Nephron (organoid): ENCODE results near the gene PCARE.

Experiments used
- H3K27ac Mint-ChIP-seq, 3 experiments: 2 replicates each; pipeline ENCODE4 v1.8.0; 2020; ENCODE audit warnings: mixed read lengths in 3 of 3, mild to moderate bottlenecking in 2 of 3, moderate library complexity in 1 of 3
- H3K27me3 Mint-ChIP-seq: 2 replicates; pipeline ENCODE4 v1.8.0; 2021; ENCODE audit warnings: low read depth, mild to moderate bottlenecking, moderate library complexity, mixed read lengths
- H3K36me3 Mint-ChIP-seq: 2 replicates; pipeline ENCODE4 v1.8.0; 2020; ENCODE audit warnings: low read depth, mixed read lengths
- H3K4me1 Mint-ChIP-seq: 2 replicates; pipeline ENCODE4 v1.8.0; 2020; ENCODE audit warnings: mixed read lengths
- H3K4me3 Mint-ChIP-seq, 3 experiments: 2 replicates each; pipeline ENCODE4 v1.8.0; 2020; ENCODE audit warnings: mild to moderate bottlenecking in 3 of 3, mixed read lengths in 3 of 3, moderate library complexity in 2 of 3
- H3K9me3 Mint-ChIP-seq: 2 replicates; pipeline ENCODE4 v1.8.0; 2020; ENCODE audit warnings: mixed read lengths
- TF ChIP-seq, protein P1 (sequence below), 3 experiments: fragments of 200-600 bp; sonication (generic); IDR thresholded peaks; one replicate each; pipeline ENCODE4 v1.5.0; 2021; ENCODE audit warnings: antibody characterized with exemption in 3 of 3; ENCODE audit not compliant: unreplicated experiment in 3 of 3

Gene PCARE

DNA sequence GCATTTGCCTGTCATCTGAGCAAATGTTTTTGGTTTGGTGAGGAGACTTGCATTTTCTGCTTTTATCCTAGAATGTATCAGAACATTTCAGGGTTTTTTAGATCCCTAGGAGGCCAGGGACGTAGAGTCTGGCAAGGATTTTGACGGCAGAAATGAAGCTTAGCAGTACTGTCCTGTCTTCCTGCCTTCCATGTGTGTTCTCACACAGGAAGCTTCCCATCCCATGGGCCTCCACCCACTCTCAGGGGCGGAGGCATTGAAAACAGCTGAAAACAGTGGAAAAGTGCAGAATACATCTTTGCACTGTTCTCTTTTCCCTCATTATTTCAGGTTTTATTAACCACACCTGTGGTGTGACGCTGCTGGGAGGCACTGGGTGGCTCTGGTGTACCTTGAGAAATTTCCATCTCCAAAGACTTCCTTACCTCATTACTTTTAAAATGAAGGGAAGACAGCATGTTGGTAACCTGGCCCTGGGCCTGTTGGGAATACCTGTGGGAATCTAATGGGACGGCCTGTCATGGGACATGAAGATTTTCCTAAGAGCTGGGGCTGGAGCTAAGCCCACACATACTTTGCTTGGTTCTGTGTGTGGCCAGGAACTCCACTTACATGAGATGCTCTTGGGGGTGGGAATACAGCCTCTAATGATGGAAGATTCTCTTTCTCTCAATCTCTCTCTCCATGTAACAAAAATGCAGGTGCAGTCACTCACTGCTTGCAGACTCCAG lies 20.5 kb downstream of the PCARE start:
- Mint-ChIP-seq H3K36me3 (no peaks in the 10 kb centered on the region), H3K9me3 (no peaks in the 10 kb centered on the region), H3K4me1 (peaks cover 42% of the 10 kb centered on the region), H3K27me3 (peaks cover 15% of the 10 kb centered on the region), H3K4me3 (no peak overlapping the region), H3K27ac (peak overlapping the region; percentile 32 to 72 (median 68))
- TF ChIP-seq, protein P1, sequence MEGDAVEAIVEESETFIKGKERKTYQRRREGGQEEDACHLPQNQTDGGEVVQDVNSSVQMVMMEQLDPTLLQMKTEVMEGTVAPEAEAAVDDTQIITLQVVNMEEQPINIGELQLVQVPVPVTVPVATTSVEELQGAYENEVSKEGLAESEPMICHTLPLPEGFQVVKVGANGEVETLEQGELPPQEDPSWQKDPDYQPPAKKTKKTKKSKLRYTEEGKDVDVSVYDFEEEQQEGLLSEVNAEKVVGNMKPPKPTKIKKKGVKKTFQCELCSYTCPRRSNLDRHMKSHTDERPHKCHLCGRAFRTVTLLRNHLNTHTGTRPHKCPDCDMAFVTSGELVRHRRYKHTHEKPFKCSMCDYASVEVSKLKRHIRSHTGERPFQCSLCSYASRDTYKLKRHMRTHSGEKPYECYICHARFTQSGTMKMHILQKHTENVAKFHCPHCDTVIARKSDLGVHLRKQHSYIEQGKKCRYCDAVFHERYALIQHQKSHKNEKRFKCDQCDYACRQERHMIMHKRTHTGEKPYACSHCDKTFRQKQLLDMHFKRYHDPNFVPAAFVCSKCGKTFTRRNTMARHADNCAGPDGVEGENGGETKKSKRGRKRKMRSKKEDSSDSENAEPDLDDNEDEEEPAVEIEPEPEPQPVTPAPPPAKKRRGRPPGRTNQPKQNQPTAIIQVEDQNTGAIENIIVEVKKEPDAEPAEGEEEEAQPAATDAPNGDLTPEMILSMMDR (IDR thresholded peaks at IDR 0.05; ENCODE audit: unreplicated experiment in 3 of 3) = no peak

DNA sequence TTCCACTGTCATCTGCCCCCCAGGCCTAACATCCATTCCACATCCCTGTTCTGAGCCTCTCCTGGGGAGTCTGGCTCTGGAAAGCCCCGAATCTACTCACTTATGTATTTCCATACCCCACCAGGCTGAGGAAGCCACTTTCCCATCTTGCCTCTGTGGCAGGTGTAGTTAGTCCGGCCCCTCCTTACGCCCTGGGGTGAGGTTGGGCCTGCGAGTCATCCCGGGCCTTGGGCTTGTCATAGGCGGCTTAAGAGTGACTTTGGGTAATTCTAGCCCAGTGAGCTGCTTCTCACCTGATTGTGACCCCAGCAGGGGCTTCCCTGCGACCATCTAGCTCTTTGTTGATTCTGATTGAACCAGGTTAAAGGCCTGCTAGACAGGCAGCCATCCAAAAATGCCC lies 21.1 kb downstream of the PCARE start:
- TF ChIP-seq, protein P1 (IDR thresholded peaks at IDR 0.05; ENCODE audit: unreplicated experiment in 3 of 3) = no peak
- H3K9me3 Mint-ChIP-seq = no peaks in the 10 kb centered on the region
- H3K4me1 Mint-ChIP-seq = peaks cover 38% of the 10 kb centered on the region
- H3K27ac Mint-ChIP-seq = peak overlapping the region in 2 of 3 experiments; percentile 68 to 72
- H3K36me3 Mint-ChIP-seq = no peaks in the 10 kb centered on the region
- peaks cover 15% of the 10 kb centered on the region for H3K27me3 Mint-ChIP-seq
- H3K4me3 Mint-ChIP-seq = no peak overlapping the region

DNA sequence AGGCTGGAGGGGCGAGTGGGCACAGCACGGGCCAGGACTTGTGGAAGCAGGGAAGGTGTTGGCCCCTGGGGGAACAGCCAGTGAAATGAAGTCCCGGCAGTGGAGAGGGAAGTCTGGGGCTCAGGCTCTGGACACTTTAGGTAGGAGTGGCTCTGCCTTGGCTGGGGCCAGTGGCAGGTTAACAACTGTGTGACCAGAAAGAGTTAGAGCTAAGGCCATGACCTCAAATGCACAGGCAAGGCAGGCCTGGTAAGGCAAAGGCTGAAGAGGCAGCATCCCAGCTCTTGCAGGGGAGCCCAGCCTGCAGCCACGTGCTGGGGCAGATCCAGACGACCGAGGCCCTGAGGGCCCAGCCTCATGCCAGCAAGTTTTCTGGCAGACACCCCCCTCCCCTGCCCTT lies 21.5 kb downstream of the PCARE start:
- Mint-ChIP-seq H3K27me3 (peaks cover 15% of the 10 kb centered on the region), H3K27ac (peak overlapping the region in 2 of 3 experiments; percentile 20 to 68), H3K9me3 (no peaks in the 10 kb centered on the region), H3K36me3 (no peaks in the 10 kb centered on the region), H3K4me3 (no peak overlapping the region), H3K4me1 (peaks cover 35% of the 10 kb centered on the region)
- TF ChIP-seq, protein P1 (IDR thresholded peaks at IDR 0.05; ENCODE audit: unreplicated experiment in 3 of 3) = no peak

DNA sequence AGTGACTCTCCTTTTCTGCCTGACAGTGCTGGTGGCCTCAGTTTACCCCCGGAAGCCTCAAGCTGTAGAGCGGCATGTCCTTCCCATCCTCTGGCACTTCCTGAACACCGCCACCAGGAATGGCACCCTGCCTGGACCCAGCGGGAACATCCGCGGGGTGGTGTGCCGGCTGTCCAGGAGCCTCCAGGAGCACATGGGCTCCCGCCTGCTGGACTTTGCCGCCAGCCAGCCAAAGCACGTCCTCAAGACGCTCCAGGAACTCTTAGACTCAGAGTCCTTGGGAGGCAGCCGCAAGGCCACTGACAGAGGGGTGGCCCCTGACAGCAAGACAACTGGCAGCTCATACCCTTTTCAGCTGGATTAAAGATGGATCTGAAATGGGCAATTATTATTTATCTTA lies 22.6 kb downstream of the PCARE start:
- H3K27me3 Mint-ChIP-seq = peaks cover 17% of the 10 kb centered on the region
- no peak overlapping the region for H3K4me3 Mint-ChIP-seq
- H3K36me3 Mint-ChIP-seq = no peaks in the 10 kb centered on the region
- peaks cover 37% of the 10 kb centered on the region for H3K4me1 Mint-ChIP-seq
- no peaks in the 10 kb centered on the region for H3K9me3 Mint-ChIP-seq
- no peak overlapping the region for H3K27ac Mint-ChIP-seq
- TF ChIP-seq, protein P1 (IDR thresholded peaks at IDR 0.05; ENCODE audit: unreplicated experiment in 3 of 3) = no peak

DNA sequence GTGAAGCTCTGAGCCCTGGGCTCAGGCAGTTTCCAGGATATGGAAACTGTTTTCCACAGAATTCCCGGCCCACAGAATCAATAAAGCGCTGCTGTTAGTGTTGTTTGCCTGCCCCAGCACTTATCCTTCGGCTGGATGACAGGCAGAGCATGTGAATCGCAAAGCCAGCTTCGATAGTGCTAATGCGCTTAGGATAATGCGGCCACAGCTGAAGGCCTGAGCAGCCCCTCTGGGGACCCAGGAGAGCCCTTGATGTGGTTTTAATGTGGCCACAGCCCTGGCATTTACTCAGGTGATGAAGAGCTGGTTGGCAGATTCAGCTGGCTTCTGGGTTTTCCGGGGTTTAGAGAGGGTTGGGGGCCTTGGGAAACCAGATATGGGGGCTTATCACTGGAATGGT lies 23.7 kb downstream of the PCARE start:
- Mint-ChIP-seq H3K27ac (no peak overlapping the region), H3K9me3 (no peaks in the 10 kb centered on the region), H3K4me1 (peaks cover 36% of the 10 kb centered on the region), H3K4me3 (no peak overlapping the region), H3K36me3 (no peaks in the 10 kb centered on the region), H3K27me3 (peaks cover 28% of the 10 kb centered on the region)
- TF ChIP-seq, protein P1 (IDR thresholded peaks at IDR 0.05; ENCODE audit: unreplicated experiment in 3 of 3) = no peak
